Measurements from ENCODE around the gene AFAP1.

AFAP1 gene

GRCh38 chr4:7712021-7712671 is 227.5 kb downstream of the AFAP1 start:
- no peaks in the 10 kb centered on the region for H3K36me3 ChIP-seq
- no peaks in the 10 kb centered on the region for H3K9me3 ChIP-seq
- no peak overlapping the region for H3K4me3 ChIP-seq (ENCODE audit: low read depth in 1 of 2, low read length in 1 of 2)
- no peak overlapping the region for H3K27ac ChIP-seq
- TF ChIP-seq, protein P1, sequence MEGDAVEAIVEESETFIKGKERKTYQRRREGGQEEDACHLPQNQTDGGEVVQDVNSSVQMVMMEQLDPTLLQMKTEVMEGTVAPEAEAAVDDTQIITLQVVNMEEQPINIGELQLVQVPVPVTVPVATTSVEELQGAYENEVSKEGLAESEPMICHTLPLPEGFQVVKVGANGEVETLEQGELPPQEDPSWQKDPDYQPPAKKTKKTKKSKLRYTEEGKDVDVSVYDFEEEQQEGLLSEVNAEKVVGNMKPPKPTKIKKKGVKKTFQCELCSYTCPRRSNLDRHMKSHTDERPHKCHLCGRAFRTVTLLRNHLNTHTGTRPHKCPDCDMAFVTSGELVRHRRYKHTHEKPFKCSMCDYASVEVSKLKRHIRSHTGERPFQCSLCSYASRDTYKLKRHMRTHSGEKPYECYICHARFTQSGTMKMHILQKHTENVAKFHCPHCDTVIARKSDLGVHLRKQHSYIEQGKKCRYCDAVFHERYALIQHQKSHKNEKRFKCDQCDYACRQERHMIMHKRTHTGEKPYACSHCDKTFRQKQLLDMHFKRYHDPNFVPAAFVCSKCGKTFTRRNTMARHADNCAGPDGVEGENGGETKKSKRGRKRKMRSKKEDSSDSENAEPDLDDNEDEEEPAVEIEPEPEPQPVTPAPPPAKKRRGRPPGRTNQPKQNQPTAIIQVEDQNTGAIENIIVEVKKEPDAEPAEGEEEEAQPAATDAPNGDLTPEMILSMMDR (IDR thresholded peaks at IDR 0.05): no peak
- no peaks in the 10 kb centered on the region for H3K4me1 ChIP-seq (ENCODE audit: control insufficient read depth in 1 of 2, insufficient read depth in 1 of 2, low read depth in 1 of 2, low read length in 1 of 2)
- no peaks in the 10 kb centered on the region for H3K27me3 ChIP-seq

GRCh38 chr4:7711307-7711963 is 228.2 kb downstream of the AFAP1 start:
- TF ChIP-seq, protein P1 (IDR thresholded peaks at IDR 0.05): no peak
- no peak overlapping the region for H3K4me3 ChIP-seq (ENCODE audit: low read depth in 1 of 2, low read length in 1 of 2)

GRCh38 chr4:7710576-7711306 is 228.9 kb downstream of the AFAP1 start:
- no peaks in the 10 kb centered on the region for H3K4me1 ChIP-seq (ENCODE audit: control insufficient read depth in 1 of 2, insufficient read depth in 1 of 2, low read depth in 1 of 2, low read length in 1 of 2)
- no peak overlapping the region for H3K27ac ChIP-seq
- no peaks in the 10 kb centered on the region for H3K9me3 ChIP-seq
- no peaks in the 10 kb centered on the region for H3K36me3 ChIP-seq
- TF ChIP-seq, protein P1 (IDR thresholded peaks at IDR 0.05): no peak
- H3K27me3 ChIP-seq: no peaks in the 10 kb centered on the region
- H3K4me3 ChIP-seq (ENCODE audit: low read depth in 1 of 2, low read length in 1 of 2): no peak overlapping the region

More at GRCh38 chr4:7711307-7711963, 228.2 kb downstream of the AFAP1 start:
- H3K9me3 ChIP-seq: no peaks in the 10 kb centered on the region
- H3K36me3 ChIP-seq: no peaks in the 10 kb centered on the region
- no peaks in the 10 kb centered on the region for H3K4me1 ChIP-seq (ENCODE audit: control insufficient read depth in 1 of 2, insufficient read depth in 1 of 2, low read depth in 1 of 2, low read length in 1 of 2)
- H3K27me3 ChIP-seq: no peaks in the 10 kb centered on the region
- no peak overlapping the region for H3K27ac ChIP-seq

DNA sequence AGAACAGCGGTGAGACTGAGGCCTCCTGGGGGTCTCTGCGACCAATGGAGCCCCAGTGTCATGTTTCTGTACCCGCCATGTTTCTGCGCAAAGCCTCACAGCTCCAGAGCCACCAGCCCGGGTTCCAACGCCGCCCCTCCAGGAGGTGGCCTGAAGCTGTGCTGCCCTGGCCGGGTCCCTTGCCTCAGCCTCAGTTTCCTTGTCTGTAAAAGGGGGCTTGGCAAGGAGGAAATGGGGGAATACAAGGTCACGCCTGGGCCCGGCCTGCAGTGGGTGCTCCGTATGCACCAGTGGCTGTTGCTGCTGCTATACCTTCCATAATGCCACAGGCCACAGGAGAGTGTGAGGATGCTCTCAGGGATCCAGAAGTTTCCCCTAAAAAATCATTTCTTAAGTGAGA is 229.5 kb downstream of the AFAP1 start:
- no peak overlapping the region for H3K27ac ChIP-seq
- H3K9me3 ChIP-seq: no peaks in the 10 kb centered on the region
- H3K36me3 ChIP-seq: peaks cover under 1% of the 10 kb centered on the region
- H3K27me3 ChIP-seq: no peaks in the 10 kb centered on the region
- H3K4me3 ChIP-seq (ENCODE audit: low read depth in 1 of 2, low read length in 1 of 2): no peak overlapping the region
- H3K4me1 ChIP-seq (ENCODE audit: control insufficient read depth in 1 of 2, insufficient read depth in 1 of 2, low read depth in 1 of 2, low read length in 1 of 2): no peaks in the 10 kb centered on the region
- TF ChIP-seq, protein P1 (IDR thresholded peaks at IDR 0.05): no peak

DNA sequence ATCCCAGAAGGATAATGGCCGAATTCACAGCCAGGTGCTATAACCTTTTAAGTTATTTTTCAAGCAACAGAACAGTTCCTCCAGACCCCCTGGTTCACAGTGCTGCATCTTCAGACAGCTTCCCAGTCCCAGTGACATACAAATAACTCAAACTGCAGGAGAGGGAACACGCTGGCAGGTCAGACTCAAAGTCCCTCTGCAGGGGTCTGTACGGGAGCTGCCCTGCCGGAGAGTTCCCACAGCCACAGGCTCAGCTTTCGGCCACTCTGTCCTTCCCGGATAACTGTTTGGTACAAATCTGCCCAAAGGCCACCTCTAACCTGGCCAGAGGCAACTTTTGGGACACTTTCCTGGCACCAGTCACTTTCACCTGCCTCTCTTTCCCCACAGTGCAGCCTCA is 230.2 kb downstream of the AFAP1 start:
- no peaks in the 10 kb centered on the region for H3K9me3 ChIP-seq
- no peak overlapping the region for H3K27ac ChIP-seq
- TF ChIP-seq, protein P1 (IDR thresholded peaks at IDR 0.05): no peak
- H3K4me3 ChIP-seq (ENCODE audit: low read depth in 1 of 2, low read length in 1 of 2): no peak overlapping the region
- H3K4me1 ChIP-seq (ENCODE audit: control insufficient read depth in 1 of 2, insufficient read depth in 1 of 2, low read depth in 1 of 2, low read length in 1 of 2): no peaks in the 10 kb centered on the region
- peaks cover 3% of the 10 kb centered on the region for H3K36me3 ChIP-seq
- H3K27me3 ChIP-seq: no peaks in the 10 kb centered on the region
